IMR-90 (cell line): ENCODE results near the gene PPP1R9A. TPM values are rescaled to one million over a fixed set of nuclear protein-coding genes. Genes with fewer than 3 reads are reported as not detected.

Experiments
- ATAC-seq: fragments of 200-7000 bp; cut with Tn5 transposase; 2 replicates; pipeline ENCODE4 v1.9.1; 2020; ENCODE audit warnings: low read depth, mild to moderate bottlenecking, moderate library complexity
- BruUV-seq: library from RNA; stranded (reverse); fragments of 400-500 nt; replicated peaks from 2 replicates; lab custom pipeline; 2021; lab: Mats Ljungman, UMichigan
- CTCF ChIA-PET: fragments of 300-600 bp; formaldehyde crosslinking; extraction: SDS; loops from one replicate; lab custom pipeline; 2021; ENCODE audit warnings: antibody characterized with exemption; lab: Yijun Ruan, JAX
- POLR2A ChIA-PET: fragments of 300-600 bp; sonication (Branson Sonifier 250); formaldehyde crosslinking; loops from one replicate; lab custom pipeline; 2022; ENCODE audit warnings: antibody characterized with exemption; ENCODE audit not compliant: unreplicated experiment; lab: Charles Lee
- DNase-seq: peaks from one replicate; pipeline ENCODE4 v3.0.0; 2013
- H2AFZ ChIP-seq: replicated peaks from 2 replicates; pipeline ENCODE3; 2013; ENCODE audit warnings: low read length, mild to moderate bottlenecking; ENCODE audit not compliant: poor library complexity
- H2AK5ac ChIP-seq: 2 replicates; pipeline ENCODE4 v1.6.1; 2013; ENCODE audit warnings: low read depth, low read length, inconsistent platforms
- H2AK9ac ChIP-seq: replicated peaks from 2 replicates; pipeline ENCODE3; 2013; ENCODE audit warnings: mild to moderate bottlenecking, low read depth, low read length, moderate library complexity; ENCODE audit not compliant: poor library complexity
- H2BK120ac ChIP-seq: 2 replicates; pipeline ENCODE4 v1.6.1; 2013; ENCODE audit warnings: low read depth, low read length, inconsistent platforms
- H2BK15ac ChIP-seq: 3 replicates; pipeline ENCODE4 v1.6.1; 2013; ENCODE audit warnings: low read depth, low read length, inconsistent platforms
- H2BK20ac ChIP-seq: 2 replicates; pipeline ENCODE4 v1.6.1; 2013; ENCODE audit warnings: low read depth, mild to moderate bottlenecking, inconsistent platforms, low read length, moderate library complexity
- H2BK5ac ChIP-seq: 2 replicates; pipeline ENCODE4 v1.6.1; 2013; ENCODE audit warnings: mild to moderate bottlenecking, low read depth, low read length, inconsistent platforms; ENCODE audit not compliant: poor library complexity, severe bottlenecking
- H3K14ac ChIP-seq: replicated peaks from 2 replicates; pipeline ENCODE4 v1.6.1; 2013; ENCODE audit warnings: low read depth, low read length, inconsistent platforms
- H3K18ac ChIP-seq: 2 replicates; pipeline ENCODE4 v1.6.1; 2013; ENCODE audit warnings: low read depth, low read length, control low read depth
- H3K23ac ChIP-seq: 2 replicates; pipeline ENCODE4 v1.6.1; 2013; ENCODE audit warnings: low read depth, low read length, inconsistent platforms
- H3K27ac ChIP-seq: 2 replicates; pipeline ENCODE4 v1.5.1; 2013; ENCODE audit warnings: mild to moderate bottlenecking, control low read depth, low read length; ENCODE audit not compliant: insufficient read depth
- H3K27me3 ChIP-seq: 2 replicates; pipeline ENCODE4 v1.6.1; 2013; ENCODE audit warnings: low read length; ENCODE audit not compliant: control insufficient read depth, insufficient read depth
- H3K36me3 ChIP-seq: 2 replicates; pipeline ENCODE4 v1.6.1; 2013; ENCODE audit warnings: low read length, mixed read lengths; ENCODE audit not compliant: control insufficient read depth, insufficient read depth
- H3K4ac ChIP-seq: 2 replicates; pipeline ENCODE4 v1.6.1; 2013; ENCODE audit warnings: low read depth, low read length, inconsistent platforms
- H3K4me1 ChIP-seq: 2 replicates; pipeline ENCODE4 v1.6.1; 2013; ENCODE audit warnings: low read length, mixed read lengths; ENCODE audit not compliant: control insufficient read depth, insufficient read depth
- H3K4me2 ChIP-seq: 2 replicates; pipeline ENCODE4 v1.6.1; 2013; ENCODE audit warnings: low read depth, mild to moderate bottlenecking, control low read depth, low read length, moderate library complexity
- H3K4me3 ChIP-seq: 2 replicates; pipeline ENCODE4 v1.5.1; 2013; ENCODE audit warnings: low read depth, mild to moderate bottlenecking, control low read depth, low read length, moderate library complexity; ENCODE audit not compliant: insufficient read depth
- H3K56ac ChIP-seq: 2 replicates; pipeline ENCODE4 v1.6.1; 2013; ENCODE audit warnings: low read length, inconsistent platforms; ENCODE audit not compliant: insufficient read depth; ENCODE audit errors: extremely low read depth
- H3K79me1 ChIP-seq, 2 experiments: 2 replicates each; pipeline ENCODE4 v1.6.1; 2013; ENCODE audit warnings: low read length in 2 of 2, inconsistent platforms in 1 of 2, low read depth in 1 of 2
- H3K9ac ChIP-seq: 2 replicates; pipeline ENCODE4 v1.6.1; 2013; ENCODE audit warnings: low read depth, low read length, control low read depth
- H3K9me1 ChIP-seq: 2 replicates; pipeline ENCODE4 v1.6.1; 2013; ENCODE audit warnings: low read length, inconsistent platforms; ENCODE audit not compliant: insufficient read depth
- H3K9me3 ChIP-seq: 2 replicates; pipeline ENCODE4 v1.6.1; 2013; ENCODE audit warnings: low read length; ENCODE audit not compliant: control insufficient read depth, insufficient read depth
- H4K20me1 ChIP-seq: 2 replicates; pipeline ENCODE4 v1.6.1; 2013; ENCODE audit warnings: low read length, inconsistent platforms; ENCODE audit not compliant: insufficient read depth
- H4K5ac ChIP-seq: 2 replicates; pipeline ENCODE4 v1.6.1; 2013; ENCODE audit warnings: mild to moderate bottlenecking, low read depth, low read length, control low read depth
- H4K8ac ChIP-seq, 2 experiments: 2 replicates each; pipeline ENCODE4 v1.6.1; 2013; ENCODE audit warnings: low read depth in 2 of 2, low read length in 2 of 2, control low read depth in 1 of 2, inconsistent platforms in 1 of 2
- H4K91ac ChIP-seq: 2 replicates; pipeline ENCODE4 v1.6.1; 2013; ENCODE audit warnings: low read depth, low read length, inconsistent platforms; ENCODE audit not compliant: insufficient read depth
- BHLHE40 ChIP-seq: fragments of 150-350 bp; IDR thresholded peaks from 2 replicates; pipeline ENCODE4 v1.6.1; 2016; ENCODE audit warnings: mild to moderate bottlenecking, low read depth, low read length
- CEBPB ChIP-seq: IDR thresholded peaks from 2 replicates; pipeline ENCODE4 v1.6.1; 2012; ENCODE audit warnings: low read depth, low read length, improper control_type of control experiment
- CHD1 ChIP-seq: IDR thresholded peaks from 2 replicates; pipeline ENCODE4 v1.6.1; 2012; ENCODE audit warnings: low read depth, low read length, improper control_type of control experiment
- FOS ChIP-seq: fragments of 150-350 bp; IDR thresholded peaks from 2 replicates; pipeline ENCODE4 v1.6.1; 2016; ENCODE audit warnings: low read depth, low read length
- MAFK ChIP-seq: IDR thresholded peaks from 2 replicates; pipeline ENCODE4 v1.6.1; 2012; ENCODE audit warnings: low read depth, low read length, improper control_type of control experiment
- MAZ ChIP-seq: IDR thresholded peaks from 2 replicates; pipeline ENCODE4 v1.6.1; 2012; ENCODE audit warnings: low read depth, mild to moderate bottlenecking, low read length, improper control_type of control experiment, moderate library complexity, borderline replicate concordance
- RAD21 ChIP-seq: IDR thresholded peaks from 2 replicates; pipeline ENCODE4 v1.6.1; 2012; ENCODE audit warnings: low read length, improper control_type of control experiment
- RCOR1 ChIP-seq: IDR thresholded peaks from 2 replicates; pipeline ENCODE4 v1.6.1; 2012; ENCODE audit warnings: mild to moderate bottlenecking, low read length, improper control_type of control experiment; ENCODE audit not compliant: insufficient replicate concordance
- RFX5 ChIP-seq: IDR thresholded peaks from 2 replicates; pipeline ENCODE4 v1.8.0; 2012; ENCODE audit warnings: low read depth, mild to moderate bottlenecking, low read length, moderate library complexity
- SMC3 ChIP-seq: fragments of 150-350 bp; IDR thresholded peaks from 2 replicates; pipeline ENCODE4 v1.6.1; 2016; ENCODE audit warnings: low read depth, mild to moderate bottlenecking, antibody characterized with exemption, low read length, moderate library complexity
- WGBS, 2 experiments: methylation state at CpG; one replicate each; pipeline versions ENCODE4 v1.1.5 to v1.1.7; 2013; ENCODE audit warnings: missing lambda C conversion rate in 2 of 2; ENCODE audit not compliant: insufficient read length in 1 of 2; ENCODE audit errors: extremely low coverage in 2 of 2; 5-methylcytosine and 5-hydroxymethylcytosine counted together
- dilution Hi-C: fragments of 300-500 bp; cut with HindIII; formaldehyde crosslinking; loops from one replicate; pipeline ENCODE4 v1.14.3; 2018; ENCODE audit warnings: low sequenced_read_pairs; ENCODE audit not compliant: unreplicated experiment
- in situ Hi-C: fragments of 300-500 bp; cut with MboI; formaldehyde crosslinking; loops from 3 replicates; pipeline ENCODE4 v1.14.3; 2019; ENCODE audit warnings: low sequenced_read_pairs, inconsistent platforms, mixed read lengths
- intact Hi-C: fragments of 100-400 bp; cut with micrococcal nuclease; formaldehyde crosslinking; loops from 2 replicates; pipeline ENCODE4 v1.10.0; 2022
- polyA plus RNA-seq, 3 experiments: library from polyadenylated mRNA; depleted of rRNA; stranded (reverse); fragments of >200 nt; gene quantifications; 2 replicates each; pipeline ENCODE4 v1.2.3, GENCODE V29; 2012; ENCODE audit warnings: low replicate concordance in 1 of 3
- total RNA-seq: library from RNA; depleted of rRNA; stranded (reverse); fragments of >200 nt; gene quantifications from 2 replicates; pipeline ENCODE4 v1.2.3, GENCODE V29; 2012
- TF ChIP-seq, protein P1 (sequence below): fragments of 150-350 bp; IDR thresholded peaks from 2 replicates; pipeline ENCODE4 v1.6.1; 2016; ENCODE audit warnings: low read depth, mild to moderate bottlenecking, low read length, moderate library complexity, borderline replicate concordance

PPP1R9A gene
- total and polyA plus RNA-seq, 2 of the 4 experiments (the other 2 are of a cell fraction) = not detected

DNA sequence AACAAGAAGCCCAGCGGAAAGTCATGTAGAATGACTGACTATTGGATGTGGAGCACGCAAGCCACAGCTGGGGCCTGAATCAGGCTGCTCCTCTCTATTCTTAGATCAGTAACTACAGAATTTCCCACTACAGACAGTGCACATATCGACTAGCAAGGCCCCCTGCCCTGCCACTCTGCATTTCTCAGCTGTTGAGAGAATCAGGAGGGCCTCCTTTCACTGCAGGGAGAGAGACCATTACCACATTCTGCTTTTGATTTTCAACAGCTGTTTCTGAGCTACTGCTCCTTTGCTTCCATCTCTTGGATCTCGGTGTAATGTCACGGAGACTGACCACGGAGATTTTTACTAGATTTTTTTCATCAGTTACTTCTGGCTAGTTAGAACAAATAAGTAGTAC, 343.2 kb downstream of the PPP1R9A start:
- ChIA-PET CTCF (interaction anchor here (0.6 kb wide), 1 partner anchor 227 kb away, joined by 3 read pairs; no protein-coding TSS in a partner anchor), POLR2A (no interaction called here)
- H3K27me3 ChIP-seq = peaks cover 2% of the 10 kb centered on the region
- no peak overlapping the region for H2BK15ac ChIP-seq
- no peak overlapping the region for H4K5ac ChIP-seq
- H3K4me3 ChIP-seq = no peak overlapping the region
- no peaks in the 10 kb centered on the region for H3K4me1 ChIP-seq
- TF ChIP-seq MAZ (no peak), RCOR1 (no peak), BHLHE40 (no peak), CEBPB (no peak), FOS (no peak), RAD21 (no peak), CHD1 (no peak), MAFK (no peak), RFX5 (no peak), SMC3 (no peak)
- TF ChIP-seq, protein P1, sequence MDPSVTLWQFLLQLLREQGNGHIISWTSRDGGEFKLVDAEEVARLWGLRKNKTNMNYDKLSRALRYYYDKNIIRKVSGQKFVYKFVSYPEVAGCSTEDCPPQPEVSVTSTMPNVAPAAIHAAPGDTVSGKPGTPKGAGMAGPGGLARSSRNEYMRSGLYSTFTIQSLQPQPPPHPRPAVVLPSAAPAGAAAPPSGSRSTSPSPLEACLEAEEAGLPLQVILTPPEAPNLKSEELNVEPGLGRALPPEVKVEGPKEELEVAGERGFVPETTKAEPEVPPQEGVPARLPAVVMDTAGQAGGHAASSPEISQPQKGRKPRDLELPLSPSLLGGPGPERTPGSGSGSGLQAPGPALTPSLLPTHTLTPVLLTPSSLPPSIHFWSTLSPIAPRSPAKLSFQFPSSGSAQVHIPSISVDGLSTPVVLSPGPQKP = no peak
- H3K79me1 ChIP-seq = no peaks in the 10 kb centered on the region
- H2BK20ac ChIP-seq = no peak overlapping the region
- no peak overlapping the region for H3K4ac ChIP-seq
- no peak for DNase-seq
- H3K27ac ChIP-seq = no peak overlapping the region
- H3K18ac ChIP-seq = no peak overlapping the region
- no peak overlapping the region for H2AK9ac ChIP-seq
- no peaks in the 10 kb centered on the region for H3K9me1 ChIP-seq
- no peak overlapping the region for H3K9ac ChIP-seq
- dilution Hi-C loops (no loop called here), intact Hi-C loops (no loop called here), in situ Hi-C loops (no loop called here)
- no peak overlapping the region for H3K4me2 ChIP-seq
- no peaks in the 10 kb centered on the region for H4K20me1 ChIP-seq
- H3K14ac ChIP-seq = no peak overlapping the region
- H4K8ac ChIP-seq = no peak overlapping the region
- no peak overlapping the region for H3K56ac ChIP-seq
- no peak overlapping the region for H2BK120ac ChIP-seq
- H3K23ac ChIP-seq = no peak overlapping the region
- no peaks in the 10 kb centered on the region for H3K36me3 ChIP-seq
- WGBS, 2 experiments = 20% methylated on average over 1 of the region's 6 CpGs; no CpG with 5 or more reads in 1 of the 2 experiments
- H2BK5ac ChIP-seq = no peak overlapping the region
- BruUV-seq = no TSS peak
- no peak for ATAC-seq
- H3K9me3 ChIP-seq = no peaks in the 10 kb centered on the region
- no peak overlapping the region for H2AFZ ChIP-seq
- H4K91ac ChIP-seq = no peak overlapping the region
- no peak overlapping the region for H2AK5ac ChIP-seq
